ENCODE results near the gene EXOC6.

The EXOC6 gene

DNA sequence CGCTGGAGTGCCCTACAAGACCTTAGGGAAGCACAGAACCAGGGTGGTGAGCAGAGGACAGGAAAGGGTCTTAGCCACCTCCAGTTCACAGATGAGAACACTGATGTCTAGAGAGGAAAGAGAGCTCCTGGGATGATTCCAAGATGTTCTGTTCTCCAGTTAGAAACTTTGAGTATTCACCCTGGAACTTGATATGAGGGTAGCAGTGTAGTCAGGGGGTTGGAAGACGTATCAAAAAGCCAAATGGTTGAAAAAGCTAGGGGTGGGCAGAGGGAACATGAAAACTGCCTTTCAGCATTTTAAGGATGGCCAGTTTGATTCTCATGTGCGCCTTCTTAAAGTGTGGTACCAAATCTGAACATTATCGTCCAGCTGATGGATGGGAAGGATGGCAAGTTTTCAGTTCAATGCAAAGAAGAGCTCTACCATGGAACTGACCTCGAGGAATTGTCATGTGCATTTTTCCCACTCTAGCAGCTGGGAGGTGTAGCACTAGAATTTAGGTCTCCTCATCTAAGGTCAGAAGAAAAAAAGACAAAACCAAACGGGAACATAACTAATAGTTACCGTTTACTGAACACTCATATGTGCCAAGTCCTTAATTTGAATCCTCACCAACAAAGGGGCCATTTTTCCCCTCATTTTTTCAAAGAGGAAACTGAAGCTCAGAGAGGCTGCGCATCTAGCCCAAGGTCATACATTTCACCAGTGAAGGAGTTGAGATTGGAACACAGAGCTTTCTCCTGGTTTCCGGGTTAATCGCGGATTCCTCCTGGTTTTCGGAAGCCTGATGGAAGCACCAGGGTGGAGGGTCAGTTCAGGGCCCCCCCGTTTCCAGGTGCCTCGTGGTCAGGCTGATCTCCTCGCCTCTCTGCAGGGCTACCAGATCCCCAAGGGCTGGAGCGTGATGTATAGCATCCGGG is 219.4 kb downstream of the EXOC6 start:
- no peak for DNase-seq

DNA sequence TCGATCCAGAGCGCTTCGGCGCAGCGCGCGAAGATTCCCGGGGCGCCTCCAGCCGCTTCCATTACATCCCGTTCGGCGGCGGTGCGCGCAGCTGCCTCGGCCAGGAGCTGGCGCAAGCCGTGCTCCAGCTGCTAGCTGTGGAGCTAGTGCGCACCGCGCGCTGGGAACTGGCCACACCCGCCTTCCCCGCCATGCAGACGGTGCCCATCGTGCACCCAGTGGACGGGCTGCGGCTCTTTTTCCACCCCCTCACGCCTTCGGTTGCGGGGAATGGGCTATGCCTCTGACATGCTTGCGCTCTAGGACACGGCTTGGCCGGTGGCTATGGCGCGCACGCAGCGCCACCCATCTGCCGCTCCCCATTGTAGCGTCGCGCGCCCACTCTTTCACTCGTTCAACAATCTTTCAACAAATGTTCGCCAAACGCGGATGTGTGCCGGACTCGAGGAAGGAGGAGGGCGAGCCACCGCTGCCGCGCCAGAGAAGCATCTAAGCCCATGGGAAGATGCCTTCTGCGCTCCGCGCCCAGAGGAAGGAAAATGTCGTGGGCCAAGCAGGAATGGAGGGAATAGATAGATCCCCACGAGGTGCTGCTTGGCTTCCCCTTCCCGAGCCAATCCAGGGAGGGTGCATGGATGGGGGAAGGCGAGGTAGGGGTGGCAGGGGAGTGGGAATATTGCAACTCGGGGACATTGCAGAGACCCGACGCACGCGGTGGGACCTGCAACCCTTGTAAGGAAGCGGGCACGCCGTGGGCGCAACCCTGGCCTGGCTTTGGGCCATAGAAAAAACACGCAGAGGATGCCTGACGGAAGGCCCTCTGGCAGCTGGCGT is 220.3 kb downstream of the EXOC6 start:
- no peak for DNase-seq

GRCh38 chr10:93069245-93069561 is 220.9 kb downstream of the EXOC6 start:
- DNase-seq = no peak

DNA sequence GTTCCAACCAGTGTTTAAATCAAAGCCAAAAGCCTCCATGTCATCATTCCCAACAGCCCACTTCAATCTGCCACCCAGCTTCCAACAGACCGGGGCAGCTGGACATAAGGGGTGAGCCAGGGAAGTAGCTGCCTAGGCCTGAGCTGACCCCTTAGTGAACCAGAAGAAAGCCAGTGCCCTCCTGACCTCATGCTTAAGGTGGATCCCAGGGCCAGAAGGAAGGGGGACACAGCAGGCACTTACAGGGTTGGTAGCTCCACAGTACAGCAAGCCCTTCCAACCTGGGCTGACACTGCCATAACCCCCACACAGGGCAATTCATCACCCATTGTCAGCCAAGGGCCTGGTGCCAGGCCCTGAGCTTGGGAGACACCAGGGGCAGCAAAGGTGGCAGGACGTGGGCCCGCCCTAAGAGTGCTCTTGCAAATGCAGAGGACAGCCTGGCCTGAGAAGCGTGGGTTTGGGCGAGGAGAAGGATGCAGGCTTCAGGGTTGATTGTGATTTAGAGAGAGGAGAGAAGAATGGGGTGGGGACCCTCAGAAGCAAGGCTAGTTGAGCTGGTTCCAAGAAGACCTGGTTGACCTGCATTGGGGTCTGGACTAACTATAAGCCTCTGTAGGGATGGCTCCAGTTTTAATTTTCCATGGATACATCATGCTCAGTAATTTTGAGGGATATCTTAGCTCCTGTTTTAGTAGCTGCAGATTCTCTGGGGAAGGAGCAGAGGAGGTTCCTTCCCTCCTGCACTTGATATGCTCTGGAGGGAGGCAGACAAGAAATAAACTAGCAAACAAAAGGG is 222.3 kb downstream of the EXOC6 start:
- no peak for DNase-seq

- no peak for DNase-seq
Measured at GRCh38 chr10:93071177-93071472, 222.8 kb downstream of the EXOC6 start.

DNA sequence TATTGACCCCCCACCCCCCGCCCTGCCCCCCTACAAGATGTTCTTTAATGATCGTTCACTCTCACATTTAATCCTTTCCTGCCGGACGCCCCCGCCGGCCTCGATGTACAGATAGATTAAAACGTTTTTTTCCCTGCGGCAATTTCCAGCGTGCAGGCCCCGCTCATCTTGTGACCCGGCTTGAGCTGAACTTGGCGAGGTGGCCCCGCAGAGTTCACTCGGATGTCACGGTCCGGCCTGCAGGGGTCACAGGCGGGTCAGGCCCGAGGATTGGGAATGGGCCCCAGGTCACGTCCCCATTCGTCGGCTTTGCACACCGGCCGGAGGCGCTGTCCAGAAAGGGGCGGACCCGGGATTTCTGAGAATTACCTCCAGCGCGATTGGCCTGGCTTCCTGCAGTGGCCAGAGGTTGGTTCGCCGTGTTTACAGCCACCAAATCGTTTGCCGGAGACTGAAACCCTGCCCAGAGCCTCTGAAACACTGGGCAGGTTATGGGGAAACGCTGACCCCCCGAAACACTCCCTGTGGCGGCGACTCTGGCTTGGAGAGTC is 223.4 kb downstream of the EXOC6 start:
- DNase-seq = no peak

DNA sequence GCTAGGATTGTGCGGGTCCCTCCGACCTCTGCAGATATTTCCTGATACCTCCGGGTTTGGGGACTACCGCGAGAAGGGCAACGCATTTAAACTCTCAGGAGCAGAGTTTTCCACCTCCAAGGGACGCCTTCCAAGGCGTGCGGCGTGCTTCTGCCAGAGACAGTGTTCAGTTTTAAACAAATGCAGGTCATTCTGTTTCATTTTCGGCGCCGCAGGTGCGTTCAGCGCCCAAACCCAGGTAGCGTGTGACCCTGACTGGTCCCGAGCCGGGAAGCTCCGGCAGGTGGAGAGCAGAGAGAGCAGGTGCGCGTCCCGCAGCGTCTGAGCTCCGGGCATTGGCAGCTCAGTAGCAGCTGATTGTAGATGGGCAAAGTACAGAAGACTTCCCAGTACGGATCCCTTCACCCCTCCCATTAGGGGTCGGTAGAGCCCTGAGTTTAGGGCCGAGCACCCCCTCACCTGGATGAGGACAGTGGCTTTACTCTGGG is 223.9 kb downstream of the EXOC6 start:
- DNase-seq = no peak

DNA sequence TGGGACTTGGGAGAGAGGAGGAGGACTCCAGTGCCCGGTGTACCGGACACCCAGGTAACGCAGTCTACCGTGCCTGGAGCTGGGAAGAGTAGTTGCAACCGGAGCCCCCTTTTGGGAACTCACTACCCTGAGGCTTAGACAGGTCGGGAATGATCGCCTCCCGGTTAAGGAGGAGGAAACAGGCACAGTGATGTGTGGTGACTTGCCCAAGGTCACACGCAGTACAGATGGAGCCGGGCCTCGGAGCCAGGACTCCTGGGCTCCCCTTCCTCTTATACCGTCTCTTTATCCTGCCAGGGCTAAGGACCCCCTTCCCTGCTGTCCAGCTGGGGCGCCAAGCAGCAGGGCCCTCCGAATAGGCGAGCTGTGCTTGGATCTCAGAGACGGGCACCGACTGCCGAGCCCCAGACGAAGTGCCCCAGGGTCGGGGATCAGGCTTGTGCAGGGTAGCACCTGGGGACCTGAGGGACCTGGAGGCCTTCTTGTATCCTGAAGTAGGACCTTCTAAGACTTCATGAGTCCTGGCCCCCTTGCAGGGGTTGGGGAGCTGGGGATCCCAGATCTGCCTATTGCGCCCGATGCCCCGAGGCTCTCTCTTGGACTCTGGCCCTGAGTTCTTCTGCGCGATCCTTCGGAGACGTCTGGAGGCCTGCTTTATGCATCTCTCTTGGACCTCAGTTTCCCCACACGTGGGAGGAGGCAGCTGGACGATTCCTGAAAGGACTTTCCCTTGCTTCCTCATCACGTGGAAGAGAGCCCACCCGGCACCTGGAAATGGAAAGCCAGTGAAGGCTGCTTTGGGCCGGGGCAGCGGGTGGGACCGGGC is 224.6 kb downstream of the EXOC6 start:
- no peak for DNase-seq

DNA sequence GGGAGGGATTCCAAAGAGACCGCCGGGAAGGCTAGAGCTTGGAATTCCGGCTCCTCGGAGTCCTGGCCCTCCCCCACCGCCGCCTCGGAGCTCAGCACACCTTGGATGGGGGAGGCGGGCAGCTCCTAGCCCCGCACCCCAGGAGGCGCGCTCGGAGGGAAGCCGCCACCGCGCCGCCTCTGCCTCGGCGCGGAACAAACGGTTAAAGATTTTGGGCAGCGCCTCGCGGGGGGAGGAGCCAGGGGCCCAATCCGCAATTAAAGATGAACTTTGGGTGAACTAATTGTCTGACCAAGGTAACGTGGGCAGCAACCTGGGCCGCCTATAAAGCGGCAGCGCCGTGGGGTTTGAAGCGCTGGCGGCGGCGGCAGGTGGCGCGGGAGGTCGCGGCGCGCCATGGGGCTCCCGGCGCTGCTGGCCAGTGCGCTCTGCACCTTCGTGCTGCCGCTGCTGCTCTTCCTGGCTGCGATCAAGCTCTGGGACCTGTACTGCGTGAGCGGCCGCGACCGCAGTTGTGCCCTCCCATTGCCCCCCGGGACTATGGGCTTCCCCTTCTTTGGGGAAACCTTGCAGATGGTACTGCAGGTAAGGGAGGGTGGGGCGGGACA is 225.3 kb downstream of the EXOC6 start, which contains the start of gene CYP26A1:
TSS of gene CYP26A1 (plus strand) at position 355 of the 608 bp plus-strand sequence. CDS start at position 397, 42 bp downstream.
- DNase-seq = no peak

DNA sequence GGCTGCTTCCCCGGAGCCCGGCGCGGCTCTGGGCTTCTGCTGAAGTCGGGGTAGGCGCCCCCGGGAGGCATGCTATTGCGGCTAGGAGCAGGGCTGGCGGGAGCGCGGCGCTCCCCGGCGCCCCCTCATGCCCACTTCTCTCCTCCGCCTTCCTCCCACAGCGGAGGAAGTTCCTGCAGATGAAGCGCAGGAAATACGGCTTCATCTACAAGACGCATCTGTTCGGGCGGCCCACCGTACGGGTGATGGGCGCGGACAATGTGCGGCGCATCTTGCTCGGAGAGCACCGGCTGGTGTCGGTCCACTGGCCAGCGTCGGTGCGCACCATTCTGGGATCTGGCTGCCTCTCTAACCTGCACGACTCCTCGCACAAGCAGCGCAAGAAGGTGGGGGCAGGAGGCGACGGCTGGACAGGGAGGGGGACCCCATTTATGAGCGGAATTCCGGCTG is 225.9 kb downstream of the EXOC6 start:
- no peak for DNase-seq

- DNase-seq = no peak
Measured at GRCh38 chr10:93074597-93075368, 226.5 kb downstream of the EXOC6 start.

- DNase-seq = no peak
Measured at GRCh38 chr10:93075369-93076221, 227.3 kb downstream of the EXOC6 start.

DNA sequence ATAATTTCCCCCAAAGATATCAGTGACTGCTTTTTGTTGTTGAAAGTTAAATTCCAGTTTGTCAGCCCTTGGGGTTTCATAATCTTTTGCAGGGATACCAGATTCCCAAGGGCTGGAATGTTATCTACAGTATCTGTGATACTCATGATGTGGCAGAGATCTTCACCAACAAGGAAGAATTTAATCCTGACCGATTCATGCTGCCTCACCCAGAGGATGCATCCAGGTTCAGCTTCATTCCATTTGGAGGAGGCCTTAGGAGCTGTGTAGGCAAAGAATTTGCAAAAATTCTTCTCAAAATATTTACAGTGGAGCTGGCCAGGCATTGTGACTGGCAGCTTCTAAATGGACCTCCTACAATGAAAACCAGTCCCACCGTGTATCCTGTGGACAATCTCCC is 228.6 kb downstream of the EXOC6 start:
- DNase-seq = no peak

DNA sequence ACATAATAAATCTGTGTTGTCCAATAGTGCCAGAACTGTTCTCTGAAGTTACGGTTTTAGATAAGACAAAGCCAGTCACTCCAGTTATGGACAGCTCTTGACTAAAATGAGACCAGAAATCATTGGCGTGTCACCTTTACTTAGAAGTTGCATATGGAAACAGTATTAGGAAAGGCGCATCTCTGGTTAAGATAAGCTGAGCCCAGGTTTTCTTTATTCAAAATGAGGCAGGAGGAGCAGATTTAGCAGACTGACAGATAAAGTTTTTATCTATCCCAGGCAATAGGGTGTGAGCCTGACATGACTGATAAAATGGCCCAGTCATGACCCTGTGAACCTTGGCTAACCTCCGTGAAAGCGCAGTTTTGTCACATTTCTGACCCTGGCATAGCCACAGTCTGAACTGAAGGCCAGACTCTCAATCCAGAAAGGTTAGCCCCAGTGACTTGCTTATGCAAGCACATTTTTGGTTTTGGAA is 229.6 kb downstream of the EXOC6 start:
- no peak for DNase-seq

GRCh38 chr10:93079663-93080349 is 231.5 kb downstream of the EXOC6 start:
- DNase-seq = no peak

- DNase-seq = peak; percentile 19
Measured at GRCh38 chr10:93080350-93081046, 232.2 kb downstream of the EXOC6 start.

- DNase-seq = no peak
Measured at GRCh38 chr10:93081318-93081717, 233.0 kb downstream of the EXOC6 start.

DNA sequence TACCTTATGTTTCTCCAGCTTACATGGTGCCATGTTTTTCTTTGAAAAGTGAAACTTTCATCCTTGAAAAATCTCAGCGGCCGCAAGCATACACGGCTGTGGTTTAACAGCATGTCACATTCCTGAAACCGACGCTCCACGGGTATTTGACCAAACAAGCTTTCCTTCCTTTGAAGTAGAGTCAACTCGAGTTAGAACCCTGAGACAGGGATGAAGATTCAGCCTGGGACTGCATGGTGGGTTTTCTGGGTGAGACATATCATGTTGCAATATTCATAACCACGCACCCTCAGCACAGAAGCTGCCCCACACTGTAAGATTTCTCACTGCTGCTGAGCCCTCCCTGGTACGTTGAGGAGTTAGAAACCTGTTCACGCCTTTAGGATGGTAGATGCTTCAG is 233.5 kb downstream of the EXOC6 start:
- no peak for DNase-seq
